Tibial nerve (tissue), 4 donors: ENCODE measurements around the gene F10. TPM values are rescaled to one million over a fixed set of nuclear protein-coding genes. Genes with fewer than 3 reads are reported as not detected.

Source experiments
- DNase-seq, 2 donors: peaks; one replicate each; pipeline ENCODE4 v3.0.0-alpha.2; 2019; ENCODE audit warnings: low spot score in 2 of 2
- H3K27ac ChIP-seq, 4 donors: fragments of 200-600 bp; sonication (generic) in 3 of 4; one replicate each; pipeline ENCODE4 v1.5.1; 2017 to 2019; ENCODE audit warnings: mild to moderate bottlenecking in 1 of 4
- H3K27me3 ChIP-seq, 2 donors: fragments of 200-600 bp; sonication (generic) in 1 of 2; one replicate each; pipeline versions ENCODE4 v1.5.1 to v1.6.0; 2017 to 2019
- H3K36me3 ChIP-seq, 3 donors: fragments of 200-600 bp; sonication (generic); one replicate each; pipeline ENCODE4 v1.5.1; 2018 to 2019
- H3K4me1 ChIP-seq, 4 donors: fragments of 200-600 bp; sonication (generic) in 3 of 4; one replicate each; pipeline ENCODE4 v1.5.1; 2017 to 2019
- H3K4me3 ChIP-seq, 4 donors: fragments of 200-600 bp; sonication (generic) in 3 of 4; one replicate each; pipeline ENCODE4 v1.5.1; 2017 to 2019; ENCODE audit warnings: mild to moderate bottlenecking in 1 of 4, moderate library complexity in 1 of 4
- H3K9me3 ChIP-seq, 4 donors: fragments of 200-600 bp; sonication (generic) in 3 of 4; one replicate each; pipeline ENCODE4 v1.5.1; 2017 to 2019
- CTCF ChIP-seq, 5 experiments: fragments of 200-600 bp in 3 of 5; fragments of 450-650 bp in 2 of 5; sonication (generic) in 3 of 5; IDR thresholded peaks; one replicate each; pipeline ENCODE4 v1.5.1; 2016 to 2019; ENCODE audit warnings: antibody characterized with exemption in 5 of 5, mild to moderate bottlenecking in 3 of 5, moderate library complexity in 2 of 5
- EP300 ChIP-seq, 2 donors: sonication (generic); formaldehyde crosslinking; IDR thresholded peaks; one replicate each; pipeline ENCODE4 v1.6.1; 2017; ENCODE audit warnings: antibody characterized with exemption in 2 of 2, mild to moderate bottlenecking in 1 of 2
- POLR2A ChIP-seq, 2 donors: fragments of 450-650 bp; IDR thresholded peaks; one replicate each; pipeline ENCODE4 v1.6.1; 2017; ENCODE audit warnings: antibody characterized with exemption in 2 of 2, mild to moderate bottlenecking in 2 of 2, moderate library complexity in 2 of 2
- WGBS, 2 donors: methylation state at CpG; one replicate each; pipeline ENCODE4 v1.1.5; 2018; 5-methylcytosine and 5-hydroxymethylcytosine counted together
- total RNA-seq, 4 donors: library from RNA; depleted of rRNA; stranded (reverse); fragments of >200 nt; gene quantifications; one replicate each; pipeline ENCODE4 v1.1.0, GENCODE V29; 2016

Gene F10
- total RNA-seq, 4 donors from 2014 or later, result 12.0 to 44.3 (median 17.3) TPM

GRCh38 chr13:113126265-113127150, 3.9 kb downstream of the F10 start:
- Histone ChIP-seq H3K4me1 (peaks cover 0 to 11% (median 0%) of the 10 kb centered on the region in 4 donors), H3K4me3 (no peak overlapping the region), H3K9me3 (no peaks in the 10 kb centered on the region), H3K36me3 (peaks cover 0 to 7% (median 0%) of the 10 kb centered on the region in 3 donors), H3K27me3 (peaks cover 0 to 25% of the 10 kb centered on the region in 2 donors), H3K27ac (no peak overlapping the region)
- TF ChIP-seq EP300 (IDR thresholded peaks at IDR 0.05), result no peak
- TF ChIP-seq POLR2A (IDR thresholded peaks at IDR 0.05), result no peak
- TF ChIP-seq CTCF (IDR thresholded peaks at IDR 0.05), result no peak
- no peak for DNase-seq
- WGBS, 2 donors, result 85 to 87% methylated on average over 18 of the region's 18 CpGs

- H3K27ac ChIP-seq, result no peak overlapping the region
- no peaks in the 10 kb centered on the region for H3K9me3 ChIP-seq
- 57 to 66% methylated on average over 25 to 27 of the region's 27 CpGs for WGBS, 2 donors
- TF ChIP-seq CTCF (IDR thresholded peaks at IDR 0.05) (no peak), POLR2A (IDR thresholded peaks at IDR 0.05) (no peak), EP300 (IDR thresholded peaks at IDR 0.05) (no peak)
- peaks cover 0 to 25% of the 10 kb centered on the region in 2 donors for H3K27me3 ChIP-seq
- H3K4me1 ChIP-seq, result peaks cover 0 to 6% (median 0%) of the 10 kb centered on the region in 4 donors
- peak overlapping the region in 2 of 4 donors; percentile 5 to 30 for H3K4me3 ChIP-seq
- H3K36me3 ChIP-seq, result peaks cover 0 to 7% (median 0%) of the 10 kb centered on the region in 3 donors
- DNase-seq, result no peak
These were observed 6.9 kb downstream of the F10 start for GRCh38 chr13:113129480-113129879.

- Histone ChIP-seq H3K27ac (no peak overlapping the region), H3K36me3 (peaks cover 0 to 7% (median 0%) of the 10 kb centered on the region in 3 donors), H3K9me3 (no peaks in the 10 kb centered on the region), H3K4me3 (peak overlapping the region in 2 of 4 donors; percentile 5 to 30), H3K4me1 (peaks cover 0 to 6% (median 0%) of the 10 kb centered on the region in 4 donors), H3K27me3 (peaks cover 0 to 25% of the 10 kb centered on the region in 2 donors)
- TF ChIP-seq POLR2A (IDR thresholded peaks at IDR 0.05) (no peak), EP300 (IDR thresholded peaks at IDR 0.05) (no peak), CTCF (IDR thresholded peaks at IDR 0.05) (no peak)
- no peak for DNase-seq
- WGBS, 2 donors, result 47 to 51% methylated on average over 29 to 43 of the region's 60 CpGs
These were observed 7.5 kb downstream of the F10 start for GRCh38 chr13:113129921-113130750.

- DNase-seq, result no peak
- no peak overlapping the region for H3K27ac ChIP-seq
- no peak overlapping the region for H3K4me3 ChIP-seq
- TF ChIP-seq EP300 (IDR thresholded peaks at IDR 0.05) (no peak), POLR2A (IDR thresholded peaks at IDR 0.05) (no peak), CTCF (IDR thresholded peaks at IDR 0.05) (no peak)
- no peaks in the 10 kb centered on the region for H3K4me1 ChIP-seq
- 78 to 81% methylated on average over 2 of the region's 2 CpGs for whole genome bisulfite sequencing, 2 donors
- no peaks in the 10 kb centered on the region for H3K9me3 ChIP-seq
- H3K36me3 ChIP-seq, result no peaks in the 10 kb centered on the region
- peaks cover 0 to 5% of the 10 kb centered on the region in 2 donors for H3K27me3 ChIP-seq
These were observed 12.7 kb downstream of the F10 start for GRCh38 chr13:113135281-113135760.
